Chondrocyte (in vitro differentiated cells): ENCODE data around the gene CEP44. TPM values are rescaled to one million over a fixed set of nuclear protein-coding genes. Genes with fewer than 3 reads are reported as not detected.
A peak's percentile ranks its signal among the peaks of the same experiment; 100 is the strongest.

ENCODE experiments used
- DNase-seq: peaks from one replicate; pipeline ENCODE4 v3.0.0; 2021; ENCODE audit warnings: mixed read lengths, low spot score
- H3K27ac Mint-ChIP-seq: one replicate; pipeline ENCODE4 v1.8.0; 2021; ENCODE audit warnings: mild to moderate bottlenecking, moderate library complexity, mixed read lengths; ENCODE audit not compliant: unreplicated experiment
- H3K27me3 Mint-ChIP-seq: 2 replicates; pipeline ENCODE4 v1.8.0; 2021; ENCODE audit warnings: low read depth, mixed read lengths
- H3K36me3 Mint-ChIP-seq: 2 replicates; pipeline ENCODE4 v1.8.0; 2021; ENCODE audit warnings: low read depth, mixed read lengths
- H3K4me1 Mint-ChIP-seq: 2 replicates; pipeline ENCODE4 v1.8.0; 2021; ENCODE audit warnings: low read depth, mild to moderate bottlenecking, mixed read lengths
- H3K4me3 Mint-ChIP-seq: one replicate; pipeline ENCODE4 v1.8.0; 2021; ENCODE audit warnings: mild to moderate bottlenecking, moderate library complexity, mixed read lengths; ENCODE audit not compliant: unreplicated experiment
- H3K9me3 Mint-ChIP-seq: 2 replicates; pipeline ENCODE4 v1.8.0; 2021; ENCODE audit warnings: low read depth, mixed read lengths
- long read RNA-seq: library from polyadenylated mRNA; stranded (forward); transcript quantifications from one replicate; pipeline ENCODE4 v2.0.0, GENCODE V29; 2021
- total RNA-seq: library from RNA; stranded (reverse); gene quantifications from 3 replicates; pipeline ENCODE4 v1.2.1, GENCODE V29; 2021
- TF ChIP-seq, protein P1 (sequence below): fragments of 200-600 bp; sonication (generic); IDR thresholded peaks from 2 replicates; pipeline ENCODE4 v1.5.0; 2021; ENCODE audit warnings: antibody characterized with exemption, mild to moderate bottlenecking, moderate library complexity

CEP44 gene, protein sequence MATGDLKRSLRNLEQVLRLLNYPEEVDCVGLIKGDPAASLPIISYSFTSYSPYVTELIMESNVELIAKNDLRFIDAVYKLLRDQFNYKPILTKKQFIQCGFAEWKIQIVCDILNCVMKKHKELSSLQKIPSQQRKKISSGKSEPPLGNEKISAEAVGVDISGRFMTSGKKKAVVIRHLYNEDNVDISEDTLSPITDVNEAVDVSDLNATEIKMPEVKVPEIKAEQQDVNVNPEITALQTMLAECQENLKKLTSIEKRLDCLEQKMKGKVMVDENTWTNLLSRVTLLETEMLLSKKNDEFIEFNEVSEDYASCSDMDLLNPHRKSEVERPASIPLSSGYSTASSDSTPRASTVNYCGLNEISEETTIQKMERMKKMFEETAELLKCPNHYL
- total RNA-seq: 8.6 to 12.4 TPM (median 8.7 TPM) in 3 replicates
- long read RNA-seq, full-length matches to known transcripts: 3 of 20 reads
- long read RNA-seq, partial matches to known transcripts: 6 of 20 reads
- long read RNA-seq, other reads (novel, unspliced or antisense): 11 of 20 reads

- Mint-ChIP-seq H3K36me3 (peaks cover 6% of the 10 kb centered on the region), H3K9me3 (peaks cover 10% of the 10 kb centered on the region)
These were observed at the start of gene CEP44, which contains the start of gene FBXO8 for GRCh38 chr4:174283507-174284471. Gene CEP44, plus strand, starts transcription at chr4:174283911. Its CDS starts 15,211 bp downstream, at chr4:174299122. Gene FBXO8, minus strand, starts transcription at chr4:174283667. Its CDS starts 20,575 bp downstream, at chr4:174263092.

DNA sequence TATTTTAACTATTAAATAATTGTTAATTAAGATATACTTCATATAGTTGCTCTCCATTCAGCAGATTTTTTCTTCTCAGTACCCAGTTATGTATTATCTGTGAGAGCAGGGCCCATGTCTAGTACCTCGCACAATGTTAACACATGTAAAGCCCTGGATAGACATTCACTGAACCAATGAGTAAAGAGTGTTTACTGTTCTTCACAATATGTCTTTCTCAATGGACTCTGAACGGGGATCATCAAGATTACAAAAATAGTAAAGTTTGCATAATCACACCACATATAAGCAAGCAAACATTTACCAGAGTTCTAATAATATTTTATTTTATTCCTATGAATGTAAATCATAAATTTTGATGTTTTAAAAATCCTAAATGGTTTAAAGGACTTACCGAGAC, 47.4 kb upstream of the CEP44 start:
- Mint-ChIP-seq H3K9me3 (no peaks in the 10 kb centered on the region), H3K36me3 (peaks cover 8% of the 10 kb centered on the region), H3K4me3 (no peak overlapping the region), H3K4me1 (no peaks in the 10 kb centered on the region), H3K27me3 (no peaks in the 10 kb centered on the region), H3K27ac (no peak overlapping the region)
- TF ChIP-seq, protein P1, sequence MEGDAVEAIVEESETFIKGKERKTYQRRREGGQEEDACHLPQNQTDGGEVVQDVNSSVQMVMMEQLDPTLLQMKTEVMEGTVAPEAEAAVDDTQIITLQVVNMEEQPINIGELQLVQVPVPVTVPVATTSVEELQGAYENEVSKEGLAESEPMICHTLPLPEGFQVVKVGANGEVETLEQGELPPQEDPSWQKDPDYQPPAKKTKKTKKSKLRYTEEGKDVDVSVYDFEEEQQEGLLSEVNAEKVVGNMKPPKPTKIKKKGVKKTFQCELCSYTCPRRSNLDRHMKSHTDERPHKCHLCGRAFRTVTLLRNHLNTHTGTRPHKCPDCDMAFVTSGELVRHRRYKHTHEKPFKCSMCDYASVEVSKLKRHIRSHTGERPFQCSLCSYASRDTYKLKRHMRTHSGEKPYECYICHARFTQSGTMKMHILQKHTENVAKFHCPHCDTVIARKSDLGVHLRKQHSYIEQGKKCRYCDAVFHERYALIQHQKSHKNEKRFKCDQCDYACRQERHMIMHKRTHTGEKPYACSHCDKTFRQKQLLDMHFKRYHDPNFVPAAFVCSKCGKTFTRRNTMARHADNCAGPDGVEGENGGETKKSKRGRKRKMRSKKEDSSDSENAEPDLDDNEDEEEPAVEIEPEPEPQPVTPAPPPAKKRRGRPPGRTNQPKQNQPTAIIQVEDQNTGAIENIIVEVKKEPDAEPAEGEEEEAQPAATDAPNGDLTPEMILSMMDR: no peak
- DNase-seq: no peak

More at GRCh38 chr4:174283507-174284471, at the start of gene CEP44, which contains the start of gene FBXO8:
- Mint-ChIP-seq H3K4me1 (peaks cover 40% of the 10 kb centered on the region), H3K27ac (peak within 1 kb of the TSS; percentile 99), H3K4me3 (peak within 1 kb of the TSS; percentile 99), H3K27me3 (no peaks in the 10 kb centered on the region)
- TF ChIP-seq, protein P1: peak; percentile 24
- DNase-seq: no peak

GRCh38 chr4:174241162-174241561, 42.5 kb upstream of the CEP44 start:
- no peak for DNase-seq
- no peak overlapping the region for H3K4me3 Mint-ChIP-seq
- no peaks in the 10 kb centered on the region for H3K4me1 Mint-ChIP-seq
- TF ChIP-seq, protein P1: no peak
- H3K36me3 Mint-ChIP-seq: peaks cover 4% of the 10 kb centered on the region
- H3K27me3 Mint-ChIP-seq: no peaks in the 10 kb centered on the region
- no peaks in the 10 kb centered on the region for H3K9me3 Mint-ChIP-seq
- no peak overlapping the region for H3K27ac Mint-ChIP-seq

DNA sequence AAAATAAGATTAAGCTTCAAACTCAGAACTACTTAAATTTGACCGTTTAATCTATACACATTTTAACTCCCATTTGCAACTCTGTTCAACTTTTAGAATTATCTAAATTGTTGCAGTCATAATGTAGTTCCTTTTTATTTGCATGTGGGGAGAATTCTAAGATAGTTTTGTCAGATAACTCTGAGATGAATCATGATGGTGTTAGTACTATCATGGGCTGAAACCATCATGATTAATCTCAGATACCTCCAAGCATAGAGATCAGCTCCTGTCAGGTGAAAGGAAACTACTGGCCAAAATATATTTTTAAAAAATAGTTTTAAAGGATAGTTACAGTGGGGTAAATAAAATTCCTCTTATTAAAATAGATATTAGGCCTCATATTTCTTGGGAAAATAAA, 39.3 kb upstream of the CEP44 start:
- Mint-ChIP-seq H3K27me3 (no peaks in the 10 kb centered on the region), H3K4me1 (peaks cover 9% of the 10 kb centered on the region), H3K27ac (no peak overlapping the region), H3K4me3 (no peak overlapping the region), H3K9me3 (no peaks in the 10 kb centered on the region), H3K36me3 (no peaks in the 10 kb centered on the region)
- no peak for DNase-seq
- TF ChIP-seq, protein P1: no peak

DNA sequence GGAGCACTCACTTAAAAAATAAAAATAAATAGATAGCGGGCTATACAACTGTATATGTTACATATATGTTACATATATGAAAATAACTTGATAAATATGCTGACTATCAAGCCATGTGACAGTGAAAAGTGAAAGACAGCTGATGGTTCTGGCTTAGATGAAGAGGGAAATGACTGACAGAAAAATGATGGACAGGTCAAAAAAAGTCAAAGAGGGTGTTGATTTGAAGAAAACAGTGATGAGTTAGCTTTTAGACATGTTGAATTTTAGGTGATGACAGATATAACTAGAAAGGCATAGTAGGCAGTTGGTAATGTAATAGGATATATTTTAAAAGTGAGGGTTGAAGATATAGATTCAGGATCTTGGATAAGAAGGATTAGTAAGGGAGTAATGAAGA, 38.0 kb upstream of the CEP44 start:
- Mint-ChIP-seq H3K36me3 (no peaks in the 10 kb centered on the region), H3K9me3 (no peaks in the 10 kb centered on the region), H3K27me3 (no peaks in the 10 kb centered on the region), H3K27ac (no peak overlapping the region), H3K4me1 (peaks cover 9% of the 10 kb centered on the region), H3K4me3 (no peak overlapping the region)
- TF ChIP-seq, protein P1: no peak
- DNase-seq: no peak
